NK-92 treated with Interleukin-12 subunit alpha and Interleukin-12 subunit beta, amount 100 ng/mL, for 24 hours (cell line): Measurements from ENCODE around the gene DRC3.
"Not testable (repeated sequence)": the region's sequence is repeated elsewhere in the genome, so short reads cannot be mapped to it uniquely, and the experiment has no call there.

ENCODE experiments used
- DNase-seq: peaks from one replicate; lab custom pipeline; 2025; lab: John Stamatoyannopoulos, UW

DRC3 gene

GRCh38 chr17:17972126-17972951, at the start of gene DRC3, which contains the start of gene TOM1L2:
TSS of gene DRC3 (plus strand) at chr17:17972862. CDS start at chr17:17977599, 4,737 bp downstream.
TSS of gene TOM1L2 (minus strand) at chr17:17972400. CDS start at chr17:17972313, 87 bp downstream.
- peak; percentile 96 for DNase-seq

GRCh38 chr17:17924131-17924856, 48.4 kb upstream of the DRC3 start:
- no peak for DNase-seq

- no peak for DNase-seq
These were observed 47.8 kb upstream of the DRC3 start for GRCh38 chr17:17924857-17925250.

- DNase-seq: no peak
These were observed 46.6 kb upstream of the DRC3 start for GRCh38 chr17:17926036-17926435.

GRCh38 chr17:17926840-17927449, 45.7 kb upstream of the DRC3 start:
- DNase-seq: no peak

DNA sequence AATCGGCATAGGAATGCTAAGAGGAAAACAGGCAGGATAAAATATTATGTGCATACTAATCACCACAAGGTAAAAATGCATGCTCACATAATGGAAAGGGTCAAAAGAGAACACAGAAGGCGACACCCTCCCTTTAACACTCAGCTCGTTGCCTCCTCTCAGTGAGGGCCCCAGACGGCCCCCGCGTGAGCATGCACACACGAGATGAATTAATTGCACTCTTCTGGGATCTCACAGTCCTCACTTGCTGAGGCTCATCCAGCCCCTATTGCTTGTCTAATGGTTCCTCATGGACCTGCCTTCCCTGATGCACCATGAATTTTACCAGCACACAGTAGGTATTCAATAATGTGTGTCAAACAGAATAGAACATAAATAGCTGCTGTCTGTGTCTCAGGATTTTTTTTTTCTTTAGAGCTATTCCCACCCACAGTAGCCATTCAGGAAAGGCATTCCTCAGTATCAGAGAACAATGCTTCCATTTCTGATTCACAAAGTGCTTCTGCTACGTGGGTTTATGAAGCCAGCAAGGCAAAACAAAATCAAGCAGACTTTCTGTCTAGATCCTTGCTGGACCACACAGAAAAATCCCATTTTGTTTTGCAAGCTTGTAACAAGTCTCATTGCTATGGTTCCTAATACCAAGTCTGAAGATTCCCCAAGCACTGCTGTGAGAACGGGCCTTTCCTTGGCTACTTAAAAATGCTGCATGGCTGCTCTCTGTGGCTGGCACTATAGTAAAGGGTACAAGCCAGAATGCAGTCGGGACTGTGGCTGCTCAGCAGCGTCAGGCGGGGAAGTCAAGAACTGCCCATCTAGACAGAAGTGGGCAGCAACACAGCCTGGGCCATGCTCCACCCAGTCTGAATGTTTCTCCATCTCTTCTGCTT, 44.0 kb upstream of the DRC3 start:
- DNase-seq: no peak

GRCh38 chr17:17929655-17930380, 42.8 kb upstream of the DRC3 start:
- no peak for DNase-seq

DNA sequence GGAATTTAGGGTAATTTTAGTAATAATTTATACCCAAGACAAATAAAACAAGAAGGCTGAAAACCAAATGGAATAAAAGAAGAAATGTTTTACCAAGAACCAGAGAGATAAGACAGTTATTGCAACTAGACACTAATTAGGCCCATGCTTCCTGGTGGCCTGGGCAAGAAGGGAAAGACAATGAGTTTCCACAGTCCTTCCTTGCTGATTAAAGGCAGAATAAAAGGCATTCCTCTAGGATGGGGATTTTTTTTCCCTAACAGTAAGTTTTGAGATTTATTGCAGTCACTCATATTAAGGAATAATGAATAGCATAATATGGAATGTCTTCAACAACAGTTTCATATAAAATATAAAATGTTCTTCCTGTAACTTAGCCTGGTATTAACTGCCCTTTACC, 42.0 kb upstream of the DRC3 start:
- DNase-seq: no peak

DNA sequence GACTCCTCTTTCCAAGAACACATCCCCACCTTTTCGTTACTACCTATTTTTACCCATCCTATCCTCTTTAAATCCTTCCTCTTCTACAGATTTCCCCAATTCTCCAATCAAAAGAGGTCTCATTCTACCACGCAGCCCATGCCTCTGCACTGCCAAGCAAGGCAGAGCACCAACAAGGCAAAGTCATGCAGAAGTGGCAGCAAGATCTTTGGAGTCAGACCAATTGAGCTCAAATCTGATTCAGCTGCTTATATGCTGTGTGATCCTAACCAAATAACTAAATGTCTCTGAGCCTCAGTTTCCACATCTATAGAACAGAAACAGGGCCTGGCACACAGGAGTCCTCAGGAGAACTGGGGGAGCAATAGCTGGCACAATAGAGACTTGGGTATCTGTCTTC, 41.5 kb upstream of the DRC3 start:
- no peak for DNase-seq

DNA sequence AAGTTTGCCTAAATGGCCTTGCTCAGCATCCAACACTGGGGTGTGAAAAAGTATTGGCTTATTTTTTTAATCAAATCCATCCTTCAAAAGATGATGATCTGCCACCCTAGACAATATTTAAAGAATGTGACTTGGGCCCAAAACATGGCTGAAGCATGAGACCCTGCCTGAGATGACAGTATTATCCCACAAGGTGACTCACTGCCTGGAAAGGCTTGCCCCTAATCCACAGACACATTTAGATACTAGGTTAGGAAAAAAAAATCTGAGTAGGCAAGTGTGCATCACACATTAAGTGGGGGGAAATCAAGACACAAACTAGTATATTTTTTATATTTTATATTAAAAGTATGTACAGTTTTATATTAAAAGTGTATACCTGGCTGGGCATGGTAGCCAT, 38.9 kb upstream of the DRC3 start:
- no peak for DNase-seq

DNA sequence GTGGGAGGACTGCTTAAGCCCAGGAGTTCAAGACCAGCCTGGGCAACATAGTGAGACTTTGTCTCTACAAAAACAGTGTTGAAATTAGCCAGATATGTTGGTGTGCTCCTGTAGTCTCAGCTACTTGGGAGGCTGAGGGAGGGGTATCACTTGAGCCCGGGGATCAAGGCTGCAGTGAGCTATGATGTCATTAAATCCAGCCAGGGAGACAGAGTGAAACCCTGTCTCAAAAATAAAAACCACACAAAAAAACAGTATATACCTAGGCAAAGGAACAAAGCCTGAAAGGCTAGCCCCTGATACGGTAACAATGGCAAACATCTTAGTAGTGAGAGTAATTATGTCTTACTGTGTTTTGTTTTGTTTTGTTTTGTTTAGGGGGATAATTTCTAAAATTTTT, 38.4 kb upstream of the DRC3 start:
- DNase-seq: no peak

DNA sequence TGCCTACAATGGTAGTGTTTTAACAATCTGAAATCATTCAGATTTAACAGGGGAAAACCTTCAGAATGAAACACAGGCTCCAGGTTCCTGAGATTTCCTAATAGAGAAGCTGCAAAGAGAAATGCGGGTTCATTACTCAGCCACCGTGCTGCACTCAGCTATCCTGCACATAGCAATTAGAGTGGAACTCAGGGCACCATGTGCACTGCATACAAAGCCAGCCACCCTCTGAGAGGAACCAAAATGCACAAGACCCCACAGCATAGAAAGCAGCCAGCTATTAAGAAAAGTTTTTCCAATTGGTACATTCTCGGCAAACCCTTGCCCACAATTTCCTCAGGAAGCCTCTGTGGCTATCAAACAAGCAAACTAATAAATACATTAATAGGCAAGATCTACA, 37.9 kb upstream of the DRC3 start:
- no peak for DNase-seq

- no peak for DNase-seq
These were observed 37.1 kb upstream of the DRC3 start for GRCh38 chr17:17935321-17936271.

DNA sequence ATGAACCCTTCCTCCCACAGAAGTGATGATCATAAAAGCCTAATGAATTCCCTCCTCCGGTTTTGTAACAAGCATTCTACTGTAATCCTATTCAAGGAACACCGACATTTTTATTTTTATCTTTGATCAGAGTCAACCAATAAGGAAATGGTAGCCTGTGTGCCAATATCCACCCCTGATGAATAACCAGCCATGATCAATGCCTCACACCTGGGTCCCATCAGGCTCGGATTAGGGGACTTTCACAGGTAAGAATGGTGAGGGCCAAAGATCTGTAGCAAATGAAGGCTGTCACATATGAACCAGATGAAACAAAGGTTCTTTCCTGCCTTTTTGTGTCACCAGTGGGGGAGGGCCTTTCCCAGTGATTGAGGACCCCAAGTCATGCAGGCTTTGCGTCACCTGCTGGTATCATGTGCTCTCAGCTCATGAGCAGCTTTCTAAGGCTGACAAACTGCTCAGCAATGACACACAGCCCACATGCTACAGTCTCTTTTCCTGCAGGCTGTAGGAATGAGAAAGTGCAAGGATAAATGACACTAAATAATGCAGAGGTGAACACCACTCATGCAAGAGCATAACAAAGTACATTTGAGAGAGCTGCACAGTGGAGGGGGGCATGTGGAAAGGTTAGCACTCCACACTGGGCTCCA, 35.3 kb upstream of the DRC3 start:
- no peak for DNase-seq

DNA sequence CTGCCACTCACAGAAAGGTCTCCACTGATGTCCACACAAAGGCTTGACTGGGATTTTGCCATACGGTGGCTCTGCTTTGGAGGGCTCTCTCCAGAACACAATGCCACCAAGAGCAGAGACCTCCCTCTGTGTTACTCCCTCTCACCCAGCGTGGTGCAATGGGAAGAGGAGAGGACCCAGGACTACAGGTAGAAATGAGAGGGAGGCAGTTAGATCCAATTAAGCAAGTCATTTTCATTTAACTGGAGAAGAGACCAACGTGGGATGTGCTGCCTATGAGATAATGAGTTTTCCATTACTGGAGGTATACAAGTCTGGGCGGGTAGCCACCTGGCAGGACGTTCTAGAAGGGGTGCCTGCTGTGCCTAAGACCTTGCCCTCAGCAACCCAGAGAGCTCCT, 34.7 kb upstream of the DRC3 start:
- no peak for DNase-seq

DNA sequence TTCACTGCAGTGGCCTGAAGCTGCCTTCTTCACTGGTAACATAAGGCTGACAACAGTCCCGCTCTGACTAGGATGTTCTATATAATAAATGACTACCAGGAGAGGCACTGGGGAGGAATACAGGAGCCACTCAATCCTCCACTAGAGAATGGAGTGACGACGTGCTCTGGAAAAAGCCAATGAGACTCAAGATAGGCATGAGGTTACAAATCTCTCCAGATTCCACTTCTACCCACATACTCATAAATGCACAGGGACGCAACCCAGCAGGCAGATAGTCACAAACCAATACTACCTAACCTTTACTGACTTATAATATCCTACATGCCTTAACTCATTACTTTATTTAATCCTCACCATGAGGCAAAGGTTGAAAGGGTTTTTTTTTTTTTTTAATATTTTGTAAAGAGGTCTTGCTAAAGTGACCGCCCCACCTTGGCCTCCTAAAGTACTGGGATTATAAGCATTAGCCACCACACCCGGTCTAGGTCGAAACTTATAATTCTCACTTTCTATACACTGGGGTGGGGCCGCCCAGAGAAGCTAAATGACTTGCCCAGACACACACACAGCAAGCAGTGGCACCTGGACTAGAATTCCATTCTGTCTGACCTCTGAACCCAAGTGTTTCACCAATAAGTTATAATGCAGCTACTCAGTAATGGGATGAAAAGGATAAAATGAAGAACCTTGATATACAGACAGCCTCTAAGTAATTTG, 34.1 kb upstream of the DRC3 start:
- no peak for DNase-seq

DNA sequence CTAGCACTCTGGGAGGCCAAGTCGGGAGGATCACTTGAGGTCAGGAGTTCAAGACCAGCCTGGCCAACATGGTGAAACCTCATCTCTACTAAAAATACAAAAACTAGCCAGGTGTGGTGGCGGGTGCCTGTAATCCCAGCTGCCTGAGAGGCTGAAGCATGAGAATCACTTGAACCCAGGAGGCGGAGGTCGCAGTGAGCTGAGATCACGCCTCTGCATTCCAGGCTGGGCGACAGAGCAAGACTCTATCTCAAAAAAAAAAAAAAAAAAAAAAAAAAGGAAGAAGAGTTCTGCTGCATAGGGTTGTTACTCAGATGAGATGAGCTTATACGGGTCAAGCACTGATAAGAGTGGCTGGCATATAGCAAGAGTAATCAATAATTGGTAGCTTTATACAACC, 32.7 kb upstream of the DRC3 start:
- not testable (repeated sequence) for DNase-seq

- no peak for DNase-seq
These were observed 32.2 kb upstream of the DRC3 start for GRCh38 chr17:17940441-17940911.

GRCh38 chr17:17941015-17941414, 31.6 kb upstream of the DRC3 start:
- DNase-seq: no peak
